ENCODE data around the gene CLEC4M.
A peak's percentile ranks its signal among the peaks of the same experiment; 100 is the strongest.
"Not testable (repeated sequence)": the region's sequence is repeated elsewhere in the genome, so short reads cannot be mapped to it uniquely, and the experiment has no call there.

The CLEC4M gene

DNA sequence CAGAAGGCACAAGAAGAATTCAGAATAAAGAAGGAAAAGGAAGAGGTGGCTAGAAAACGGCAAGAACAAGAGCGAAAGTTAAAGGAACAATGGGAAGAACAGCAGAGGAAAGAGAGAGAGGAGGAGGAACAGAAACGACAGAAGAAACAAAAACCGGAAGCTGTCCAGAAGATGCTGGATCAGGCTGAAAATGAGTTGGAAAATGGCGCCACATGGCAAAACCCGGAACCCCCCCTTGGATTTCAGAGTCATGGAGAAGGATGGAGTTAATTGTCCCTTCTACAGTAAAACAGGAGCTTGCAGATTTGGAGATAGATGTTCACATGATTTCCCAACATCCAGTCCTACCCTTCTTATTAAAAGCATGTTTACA, 22.4 kb upstream of the CLEC4M start:
- no peak for DNase-seq (ENCODE audit: low read depth, low spot score)

DNA sequence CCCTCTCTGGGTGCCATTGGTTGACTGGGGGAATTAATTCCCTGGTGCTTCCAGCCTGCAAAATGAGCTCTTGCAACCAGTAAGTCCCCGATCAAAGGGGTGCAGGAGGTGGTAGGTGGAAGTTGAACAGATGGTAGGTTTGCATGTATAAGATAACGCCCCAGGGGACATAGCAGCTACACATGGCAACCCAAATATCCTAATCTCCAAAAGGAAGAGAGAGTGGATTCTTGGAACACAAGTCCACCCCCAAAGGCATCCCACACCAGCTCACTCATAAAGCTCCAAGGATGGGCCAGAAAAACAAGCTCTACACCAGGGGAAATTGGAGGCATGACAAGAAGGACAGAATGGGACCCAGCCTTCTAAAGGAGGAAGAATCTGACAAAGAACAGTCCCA, 20.5 kb upstream of the CLEC4M start:
- DNase-seq (ENCODE audit: low read depth, low spot score), result no peak

DNA sequence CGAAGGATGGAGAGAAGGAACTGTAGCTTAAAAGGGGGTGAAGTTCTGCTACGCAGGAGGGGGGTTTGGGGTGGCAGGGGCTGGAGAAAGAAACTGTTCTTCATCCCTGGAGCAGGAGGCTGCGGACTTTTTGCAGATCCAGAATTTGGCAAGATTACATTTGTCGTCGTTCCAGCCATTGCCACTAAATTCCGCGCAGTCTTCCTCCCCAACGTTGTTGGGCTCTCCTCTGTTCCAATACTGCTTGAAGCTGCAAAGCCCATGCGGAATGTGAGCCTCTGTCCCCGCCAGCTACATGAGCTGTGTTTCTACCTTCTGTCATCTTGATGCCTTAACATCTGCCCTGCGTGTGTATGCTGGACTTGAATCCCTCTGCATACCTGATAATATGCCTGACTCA, 20.1 kb upstream of the CLEC4M start:
- no peak for DNase-seq (ENCODE audit: low read depth, low spot score)

DNA sequence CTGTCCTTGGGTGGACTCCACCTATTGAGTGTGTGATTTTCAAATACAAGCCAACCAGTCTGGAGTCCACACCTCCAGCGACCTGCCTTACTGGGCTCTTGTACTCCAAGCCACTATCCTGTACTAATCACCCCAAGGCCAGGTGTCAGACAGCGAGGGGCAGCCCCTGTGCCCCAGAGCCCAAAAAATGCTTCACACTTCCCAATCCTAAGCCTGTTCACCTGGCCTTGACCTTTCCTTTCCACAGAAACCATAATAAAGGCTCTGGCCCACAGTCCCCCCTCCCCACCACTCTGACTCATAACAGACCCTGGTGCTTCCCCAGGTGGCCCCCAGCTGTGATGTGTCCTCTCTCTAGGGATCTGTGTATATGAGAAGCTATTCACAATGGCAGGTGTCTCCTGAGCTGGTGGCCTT, 19.6 kb upstream of the CLEC4M start:
- no peak for DNase-seq (ENCODE audit: low read depth, low spot score)

DNA sequence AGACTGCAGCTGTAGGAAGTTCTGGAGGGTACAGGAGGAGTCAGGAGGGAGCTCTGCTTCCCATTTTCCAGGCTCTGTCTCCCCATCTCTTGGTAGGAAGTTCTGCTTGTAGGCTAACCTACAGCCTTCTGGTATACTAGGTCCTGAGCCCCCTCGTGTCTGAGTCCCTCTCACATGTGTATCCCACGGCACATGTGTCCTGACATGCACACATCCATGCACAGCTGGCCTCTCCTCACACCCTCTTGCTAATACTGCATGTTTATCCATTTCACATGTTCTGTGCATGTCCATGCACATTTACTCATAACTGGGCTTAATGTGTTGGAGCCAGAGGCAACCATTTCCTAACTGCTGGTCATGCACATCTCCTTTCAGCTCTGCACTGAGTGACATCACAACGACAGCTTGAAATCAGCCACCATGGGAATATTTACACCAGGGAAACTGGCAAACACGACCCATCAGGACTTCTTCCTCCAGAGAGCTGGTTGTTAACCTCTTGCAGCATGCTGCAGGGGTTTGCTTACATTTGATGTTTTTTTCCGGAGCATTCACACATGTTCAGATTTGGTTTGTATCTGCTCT, 18.8 kb upstream of the CLEC4M start:
- no peak for DNase-seq (ENCODE audit: low read depth, low spot score)

DNA sequence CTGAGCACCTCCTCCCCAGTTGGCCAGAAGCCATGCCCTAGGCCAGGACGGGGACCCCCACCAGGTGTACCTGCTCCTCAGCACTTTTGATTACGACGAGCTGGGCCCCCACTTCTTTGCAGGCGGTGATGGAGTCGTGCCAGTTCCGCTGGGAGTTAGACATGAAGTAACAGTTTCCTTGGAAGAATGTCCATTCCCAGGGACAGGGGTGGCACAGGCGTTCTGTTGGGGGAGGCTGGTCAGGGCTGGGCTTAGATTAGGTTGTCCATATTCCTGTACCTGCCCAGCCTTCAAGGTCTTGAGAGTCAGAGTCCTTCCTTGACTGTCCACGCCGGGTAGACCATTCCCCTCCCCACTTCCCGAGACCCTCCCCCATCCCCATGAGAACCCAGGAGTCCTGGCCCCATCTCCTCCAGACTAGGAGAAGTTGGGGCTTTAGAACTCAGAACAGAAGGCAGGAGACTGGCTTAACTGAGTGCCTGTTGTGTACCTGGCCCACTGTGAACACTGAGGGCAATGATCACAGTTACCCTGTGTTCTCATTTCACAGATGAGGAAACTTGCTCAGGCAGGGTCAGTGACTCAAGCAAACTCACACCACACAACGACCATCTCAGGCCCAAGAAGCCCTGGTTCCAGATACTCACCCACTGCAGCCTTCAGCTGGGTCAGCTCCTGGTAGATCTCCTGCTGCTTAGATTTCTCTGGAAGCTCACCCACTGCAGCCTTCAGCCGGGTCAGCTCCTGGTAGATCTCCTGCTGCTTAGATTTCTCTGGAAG, 18.0 kb upstream of the CLEC4M start:
- DNase-seq (ENCODE audit: low read depth, low spot score), result no peak

DNA sequence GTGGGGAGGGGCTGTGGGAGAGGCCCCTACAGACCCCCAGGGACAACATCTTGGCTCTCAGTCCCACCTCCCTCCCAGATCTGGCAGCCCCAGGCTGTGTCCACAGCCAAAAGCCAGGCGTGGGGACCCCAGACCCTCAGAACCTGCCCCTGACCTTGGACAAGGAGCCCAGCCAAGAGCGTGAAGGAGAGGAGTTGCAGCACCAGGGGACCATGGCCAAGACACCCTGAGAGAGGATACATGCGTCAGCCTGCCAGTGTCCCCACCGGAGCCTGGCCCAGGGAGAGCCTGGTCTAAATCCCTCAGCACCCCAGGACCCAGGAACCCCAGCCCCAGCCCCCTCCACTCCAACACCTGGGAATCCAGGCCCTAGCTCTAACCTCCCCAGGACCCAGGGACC, 16.7 kb upstream of the CLEC4M start:
- not testable (repeated sequence) for DNase-seq (ENCODE audit: low read depth, low spot score)

DNA sequence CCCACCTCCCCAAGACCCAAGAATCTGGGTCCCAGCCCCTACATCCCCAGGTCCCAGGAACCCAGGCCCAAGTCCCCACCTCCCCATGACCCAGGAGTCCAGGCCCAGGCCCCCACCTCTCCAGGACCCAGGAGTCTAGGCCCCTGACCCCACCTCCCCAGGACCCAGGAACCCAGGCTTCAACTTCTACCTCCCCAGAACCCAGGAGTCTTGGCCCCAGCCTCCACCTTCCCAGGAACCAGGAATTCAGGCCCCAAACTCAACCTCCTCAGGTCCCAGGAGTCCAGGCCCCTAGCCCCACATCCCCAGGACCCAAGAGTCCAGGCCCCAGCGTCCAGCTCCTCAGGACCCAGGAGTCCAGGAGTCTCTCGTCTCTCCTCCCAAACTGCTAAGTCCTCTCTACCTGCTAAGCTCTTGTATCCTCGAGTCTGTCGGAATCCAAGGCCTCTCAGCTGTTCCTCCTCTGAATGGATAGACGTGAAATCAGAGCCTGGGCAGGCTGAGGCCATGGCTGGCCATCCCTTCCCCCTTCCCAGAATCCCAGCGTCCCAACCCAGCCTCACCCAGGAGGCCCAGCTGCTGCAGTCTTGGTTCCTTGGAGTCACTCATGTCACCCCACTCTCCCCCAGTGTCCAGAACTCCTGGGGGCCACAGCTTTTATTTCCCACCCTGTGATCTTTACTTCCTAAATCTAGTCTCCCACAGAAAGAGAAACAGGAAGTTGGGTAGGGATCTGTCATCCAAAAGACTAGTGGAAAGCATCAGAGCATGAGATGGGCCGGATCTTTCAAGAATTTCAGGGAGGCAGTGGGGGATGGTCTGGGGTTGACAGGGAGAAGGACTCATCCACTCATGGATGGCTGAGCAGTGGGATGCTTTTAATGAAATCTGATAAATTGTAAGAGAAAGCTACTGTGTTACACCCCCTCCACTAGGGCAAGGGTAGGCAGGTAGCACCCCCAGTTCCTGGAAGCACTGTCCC, 15.8 kb upstream of the CLEC4M start, which contains the start of gene CD209:
Gene CD209, minus strand, starts transcription at position 632 of the 982 bp plus-strand sequence. Its CDS starts 23 bp downstream, at position 609.
- no peak for DNase-seq (ENCODE audit: low read depth, low spot score)

DNA sequence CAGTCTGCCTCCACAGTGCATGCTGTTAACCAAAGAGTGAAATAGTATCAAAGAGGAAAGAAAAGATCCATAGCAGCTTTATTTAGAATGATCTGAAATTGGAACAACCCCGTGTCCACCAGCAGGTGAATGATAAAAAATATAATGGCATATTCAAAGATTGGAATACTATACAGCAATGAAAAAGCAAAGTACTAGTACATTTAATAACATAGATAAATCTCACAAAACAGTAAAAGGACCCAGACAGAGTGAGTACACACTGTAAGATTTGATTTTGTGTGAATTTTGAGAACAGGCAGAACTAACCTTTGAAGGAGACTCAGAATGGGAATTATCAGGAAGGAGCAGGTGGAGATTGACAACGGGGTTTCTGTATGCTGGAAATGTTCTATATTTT, 14.9 kb upstream of the CLEC4M start:
- no peak for DNase-seq (ENCODE audit: low read depth, low spot score)

DNA sequence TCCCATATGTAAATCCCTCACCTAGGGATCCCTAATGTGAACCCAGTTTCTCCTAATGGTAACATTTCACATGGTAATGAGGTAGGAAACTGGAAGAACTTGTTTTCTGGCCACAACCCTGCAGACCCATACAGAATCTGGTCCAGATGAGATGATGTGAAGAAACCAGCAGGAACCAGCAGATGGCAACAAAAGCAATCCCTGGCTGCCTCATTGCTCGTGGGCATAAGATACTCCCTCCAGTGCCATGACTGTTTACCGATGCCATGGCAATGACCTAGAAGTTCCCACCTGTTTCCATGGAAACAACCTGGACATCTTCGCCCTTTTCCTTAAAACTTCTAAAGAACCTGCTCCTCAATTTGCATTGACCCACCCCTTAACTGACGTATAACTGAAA, 14.3 kb upstream of the CLEC4M start:
- DNase-seq (ENCODE audit: low read depth, low spot score), result no peak

DNA sequence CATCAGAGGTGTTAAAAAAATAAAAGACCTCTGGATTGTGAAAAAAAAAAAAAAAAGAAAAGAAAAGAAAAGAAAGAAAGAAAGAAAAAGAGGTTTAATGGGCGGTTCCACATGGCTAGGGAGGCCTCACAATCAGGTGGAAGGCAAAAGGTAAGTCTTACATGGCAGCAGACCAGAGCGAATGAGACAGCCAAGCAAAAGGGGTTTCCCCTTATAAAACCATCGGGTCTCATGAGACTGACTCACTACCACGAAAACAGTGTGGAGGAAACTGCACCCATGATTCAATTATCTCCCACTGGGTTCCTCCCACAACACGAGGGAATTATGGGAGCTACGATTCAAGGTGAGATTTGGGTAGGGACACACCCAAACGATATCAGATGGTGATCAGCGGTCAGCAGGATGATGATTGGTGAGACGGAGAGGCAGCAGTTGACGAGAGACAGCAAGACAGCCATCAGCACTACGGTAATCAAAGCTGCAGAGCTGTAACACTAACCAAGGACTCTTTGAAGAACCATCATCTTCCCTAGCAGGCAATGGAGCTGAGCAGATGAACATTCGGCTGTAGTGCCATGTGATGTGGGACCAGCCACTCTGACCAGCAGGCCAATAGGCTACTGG, 11.8 kb upstream of the CLEC4M start:
- peak; percentile 17 for DNase-seq (ENCODE audit: low read depth, low spot score)

DNA sequence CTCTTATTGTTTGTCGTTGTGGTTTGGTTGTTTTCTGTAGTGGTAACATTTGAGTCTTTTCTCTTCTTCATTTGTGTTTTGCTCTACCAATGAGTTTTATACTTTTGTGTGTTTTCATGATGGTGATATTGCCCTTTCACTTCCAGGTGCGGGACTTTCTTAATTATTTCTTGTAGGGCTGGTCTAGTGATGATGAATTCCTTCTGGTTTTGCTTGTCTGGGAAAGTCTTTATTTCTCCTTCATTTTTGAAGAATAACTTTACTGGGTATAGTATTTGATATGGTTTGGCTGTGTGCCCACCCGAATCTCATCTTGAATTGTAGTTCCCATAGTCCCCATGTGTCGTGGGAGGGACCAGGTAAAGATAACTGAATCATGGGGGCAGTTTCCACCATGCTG, 6.8 kb upstream of the CLEC4M start:
- DNase-seq (ENCODE audit: low read depth, low spot score), result no peak

DNA sequence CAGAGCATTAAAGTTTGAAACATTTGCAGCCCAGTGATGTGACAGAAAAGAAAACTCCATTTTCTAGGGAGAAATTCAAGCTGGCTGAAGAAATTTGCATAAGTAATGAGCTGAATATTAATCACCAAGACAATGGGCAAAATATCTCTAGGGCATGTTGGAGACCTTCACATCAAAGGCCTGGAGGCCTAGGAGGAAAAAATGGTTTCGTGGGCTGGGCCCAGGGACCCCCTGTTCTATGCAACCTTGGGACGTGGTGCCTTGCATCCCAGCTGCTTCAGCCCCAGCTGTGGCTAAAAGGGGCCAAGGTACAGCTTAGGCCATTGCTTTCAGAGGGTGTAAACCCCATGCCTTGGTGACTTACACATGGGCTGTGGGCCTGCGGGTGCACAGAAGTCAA, 5.7 kb upstream of the CLEC4M start:
- DNase-seq (ENCODE audit: low read depth, low spot score), result no peak

DNA sequence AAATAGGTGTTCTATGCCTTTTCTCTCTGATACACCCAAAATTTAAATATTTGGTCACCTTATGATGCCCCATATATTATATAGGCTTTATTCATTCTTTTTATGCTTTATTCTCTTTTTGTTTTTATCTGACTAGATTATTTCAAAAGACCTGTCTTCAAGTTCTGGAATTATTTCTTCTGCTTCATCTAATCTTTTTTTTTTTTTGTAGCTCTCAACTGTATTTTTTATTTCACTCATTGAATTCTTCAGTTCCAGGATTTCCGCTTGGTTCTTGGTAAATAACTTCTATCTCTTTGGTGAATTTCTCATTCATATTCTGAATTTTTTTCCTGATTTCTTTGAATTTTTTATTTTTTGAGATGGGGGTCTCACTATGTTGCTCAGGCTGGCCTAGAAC, 3.9 kb upstream of the CLEC4M start:
- no peak for DNase-seq (ENCODE audit: low read depth, low spot score)

DNA sequence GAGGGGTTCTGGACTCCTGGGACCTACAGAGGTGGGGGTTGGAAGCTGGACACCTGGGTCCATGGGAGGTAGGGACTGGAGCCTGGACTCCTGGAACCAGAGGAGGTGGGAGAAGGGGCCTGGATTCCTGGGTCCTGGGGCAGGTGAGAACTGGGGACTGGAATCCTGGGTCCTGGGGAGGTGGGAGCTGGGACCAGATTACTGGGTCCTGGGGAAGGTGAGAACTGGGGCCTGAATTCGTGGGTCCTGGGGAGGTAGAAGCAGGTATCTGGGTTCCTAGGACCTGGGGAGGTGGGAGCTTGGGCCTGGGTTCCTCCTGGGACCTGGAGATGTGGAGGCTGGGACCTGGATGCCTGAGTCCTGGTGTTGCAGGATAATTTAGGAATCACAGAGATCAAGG, 653 bp downstream of the CLEC4M start:
- no peak for DNase-seq (ENCODE audit: low read depth, low spot score)

DNA sequence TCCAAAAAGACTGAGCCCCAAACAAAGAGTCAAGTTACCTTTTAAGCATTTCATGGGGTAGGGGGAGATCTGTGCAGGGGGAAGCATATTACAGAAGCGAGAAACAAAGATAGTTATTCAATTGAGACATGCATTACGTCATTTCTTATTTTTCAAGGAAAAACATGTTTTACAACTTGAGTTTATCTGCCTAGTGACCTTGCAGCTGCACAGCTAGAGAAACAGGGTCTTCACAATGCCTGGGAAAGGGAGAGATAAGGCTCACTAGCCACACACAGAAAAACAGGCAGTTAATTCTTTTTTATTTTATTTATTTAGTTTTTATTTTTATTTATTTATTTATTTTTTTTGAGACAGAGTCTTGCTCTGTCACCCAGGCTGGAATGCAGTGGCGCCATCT, 1.1 kb downstream of the CLEC4M start:
- DNase-seq (ENCODE audit: low read depth, low spot score), result not testable (repeated sequence)

DNA sequence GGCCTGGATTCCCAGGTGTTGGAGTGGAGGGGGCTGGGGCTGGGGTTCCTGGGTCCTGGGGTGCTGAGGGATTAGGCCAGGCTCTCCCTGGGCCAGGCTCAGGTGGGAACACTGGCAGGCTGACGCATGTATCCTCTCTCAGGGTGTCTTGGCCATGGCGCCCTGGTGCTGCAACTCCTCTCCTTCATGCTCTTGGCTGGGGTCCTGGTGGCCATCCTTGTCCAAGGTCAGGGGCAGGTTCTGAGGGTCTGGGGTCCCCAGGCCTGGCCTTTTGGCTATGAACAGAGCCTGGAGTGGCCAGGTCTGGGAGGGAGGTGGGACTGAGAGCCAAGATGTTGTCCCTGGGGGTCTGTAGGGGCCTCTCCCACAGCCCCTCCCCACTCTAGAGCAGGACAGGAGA, 2.0 kb downstream of the CLEC4M start:
- not testable (repeated sequence) for DNase-seq (ENCODE audit: low read depth, low spot score)

DNA sequence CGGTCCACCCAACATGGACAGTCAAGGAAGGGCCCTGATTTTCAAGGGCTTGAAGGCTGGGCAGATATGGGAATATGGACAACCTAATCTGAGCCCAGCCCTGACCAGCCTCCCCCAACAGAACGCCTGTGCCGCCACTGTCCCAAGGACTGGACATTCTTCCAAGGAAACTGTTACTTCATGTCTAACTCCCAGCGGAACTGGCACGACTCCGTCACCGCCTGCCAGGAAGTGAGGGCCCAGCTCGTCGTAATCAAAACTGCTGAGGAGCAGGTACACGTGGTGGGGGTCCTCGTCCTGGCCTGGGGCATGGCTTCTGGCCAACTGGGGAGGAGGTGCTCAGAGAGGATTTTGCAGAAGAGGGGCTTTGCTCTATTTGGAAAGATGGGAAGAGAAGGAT, 3.5 kb downstream of the CLEC4M start:
- DNase-seq (ENCODE audit: low read depth, low spot score), result no peak

DNA sequence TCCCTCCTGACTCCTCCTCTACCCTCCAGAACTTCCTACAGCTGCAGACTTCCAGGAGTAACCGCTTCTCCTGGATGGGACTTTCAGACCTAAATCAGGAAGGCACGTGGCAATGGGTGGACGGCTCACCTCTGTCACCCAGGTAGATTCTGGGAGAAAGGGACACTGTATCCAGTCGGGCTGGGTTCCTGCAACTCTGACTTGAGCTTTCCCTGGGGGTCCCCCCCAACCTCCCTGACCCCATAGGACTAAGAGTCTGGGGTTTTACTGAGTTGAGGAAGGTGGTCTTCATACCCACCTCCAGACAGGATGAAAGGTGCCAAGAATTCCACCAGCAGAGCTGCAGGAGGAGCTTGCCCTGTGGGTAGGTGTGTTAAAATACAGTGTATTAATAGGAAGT, 4.4 kb downstream of the CLEC4M start:
- no peak for DNase-seq (ENCODE audit: low read depth, low spot score)

DNA sequence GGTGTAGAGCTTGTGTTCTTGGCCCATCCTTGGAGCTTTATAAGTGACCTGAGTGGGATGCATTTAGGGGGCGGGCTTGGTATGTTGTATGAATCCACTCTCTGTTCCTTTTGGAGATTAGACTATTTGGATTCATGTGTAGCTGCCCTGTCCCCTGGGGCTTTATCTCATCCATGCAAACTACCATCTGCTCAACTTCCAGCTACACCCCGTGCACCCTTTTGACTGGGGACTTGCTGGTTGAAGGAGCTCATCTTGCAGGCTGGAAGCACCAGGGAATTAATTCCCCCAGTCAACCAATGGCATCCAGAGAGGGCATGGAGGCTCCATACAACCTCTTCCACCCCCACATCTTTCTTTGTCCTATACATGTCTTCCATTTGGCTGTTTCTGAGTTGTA, 6.1 kb downstream of the CLEC4M start:
- DNase-seq (ENCODE audit: low read depth, low spot score), result no peak

DNA sequence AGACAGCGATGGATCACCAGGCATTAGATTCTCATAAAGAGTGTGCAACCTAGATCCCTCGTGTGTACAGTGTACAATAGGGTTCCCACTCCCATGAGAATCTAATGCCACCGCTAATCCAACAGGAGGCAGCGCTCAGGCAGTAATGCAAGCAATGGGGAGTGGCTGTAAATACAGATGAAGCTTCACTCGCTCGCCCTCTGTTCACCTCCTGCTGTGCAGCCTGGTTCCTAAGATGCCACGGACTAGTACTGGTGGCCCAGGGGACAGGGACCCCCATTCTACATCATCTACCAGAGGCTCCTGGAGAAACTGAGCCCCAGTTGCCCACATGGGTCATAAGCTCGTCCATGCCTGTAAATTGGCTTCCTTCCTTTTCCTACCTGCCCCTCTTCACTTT, 8.0 kb downstream of the CLEC4M start:
- no peak for DNase-seq (ENCODE audit: low read depth, low spot score)

DNA sequence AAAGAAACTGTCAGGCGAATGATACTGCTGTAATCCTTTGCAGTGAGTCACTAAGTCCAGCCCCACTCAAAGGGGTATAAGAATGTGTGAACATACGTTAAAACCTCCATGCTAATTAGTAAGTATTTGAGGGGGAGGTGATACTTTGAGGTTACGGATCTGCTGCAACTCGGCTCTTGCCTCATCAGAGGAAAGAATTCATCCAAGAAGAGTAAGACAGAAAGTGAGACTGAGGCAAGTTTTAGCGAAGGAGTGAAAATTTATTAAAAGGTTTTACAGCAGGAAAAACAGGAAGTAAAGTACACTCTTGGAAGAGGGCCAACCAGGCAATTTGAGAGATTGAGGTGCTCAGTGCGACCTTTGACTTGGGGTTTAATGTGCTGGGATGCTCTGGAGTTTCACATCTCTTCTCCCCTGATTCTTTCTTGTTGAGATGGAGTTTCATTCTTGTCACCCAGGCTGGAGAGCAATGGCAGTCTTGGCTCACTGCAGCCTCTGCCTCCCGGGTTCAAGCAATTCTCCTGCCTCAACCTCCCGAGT, 9.8 kb downstream of the CLEC4M start:
- no peak for DNase-seq (ENCODE audit: low read depth, low spot score)

Measured in activated CD4-positive, CD25-positive, alpha-beta regulatory T cell treated with anti-CD3 and anti-CD28 coated beads, Interleukin-2, amount 50 U/mL, for 16 hours (primary cell).